ENCODE data around the gene TFF1. TPM values are rescaled to one million over a fixed set of nuclear protein-coding genes. Genes with fewer than 3 reads are reported as not detected.

Gene TFF1
- total and polyA plus RNA-seq, 7 experiments from 2014 or later: not detected

- CTCF ChIA-PET: interaction anchor here (0.6 to 3.5 kb wide), 16 partner anchors 11 to 258 kb away, joined by 3 to 32 read pairs (median 4); no protein-coding TSS in a partner anchor
- peaks cover 0 to 16% (median 4%) of the 10 kb centered on the region in 3 experiments for H3K36me3 ChIP-seq (ENCODE audit: control insufficient read depth in 2 of 3, insufficient read depth in 3 of 3, low read length in 3 of 3)
These were observed 37.4 kb upstream of the TFF1 start, which contains the start of gene UBASH3A for GRCh38 chr21:42403611-42404231. UBASH3A (plus strand) TSS chr21:42403902; CDS start chr21:42403946, 44 bp downstream.

GRCh38 chr21:42401820-42402251 lies 35.5 kb upstream of the TFF1 start:
- H3K36me3 Mint-ChIP-seq: peaks cover 7 to 33% (median 18%) of the 10 kb centered on the region in 5 donors
- intact Hi-C loops (cut with micrococcal nuclease): loop anchor here in 1 of 2 donors (5.0 to 10.0 kb wide), 5 partner anchors 40 to 387 kb away; partner anchors contain the start of genes RSPH1, SLC37A1 and ZBTB21
- POLR2A ChIA-PET: interaction anchor here (1.0 to 10.3 kb wide), 6 partner anchors 8 to 63 kb away, joined by 3 to 181 read pairs (median 10); partner anchors contain the start of gene TMPRSS3
- Histone ChIP-seq H3K36me3 (ENCODE audit: control insufficient read depth in 2 of 3, insufficient read depth in 3 of 3, low read length in 3 of 3) (peaks cover 0 to 2% (median under 1%) of the 10 kb centered on the region in 3 experiments), H3K27ac (ENCODE audit: low read depth, low read length) (no peak overlapping the region), H3K4me1 (ENCODE audit: control insufficient read depth in 2 of 2, insufficient read depth in 2 of 2, low read length in 2 of 2) (peaks cover 25 to 48% of the 10 kb centered on the region in 2 donors), H3K9me3 (ENCODE audit: control insufficient read depth in 2 of 3, low read length in 3 of 3) (peaks cover 0 to 6% (median 6%) of the 10 kb centered on the region in 3 experiments), H3K4me3 (ENCODE audit: low read length) (no peak overlapping the region), H3K27me3 (ENCODE audit: control insufficient read depth in 2 of 2, insufficient read depth in 2 of 2, low read length in 2 of 2) (no peaks in the 10 kb centered on the region)
- peaks cover 40 to 72% (median 68%) of the 10 kb centered on the region in 7 donors for H3K4me1 Mint-ChIP-seq
- peaks cover 0 to 13% (median 6%) of the 10 kb centered on the region in 11 donors for H3K9me3 Mint-ChIP-seq
- H3K27ac Mint-ChIP-seq: peak overlapping the region; percentile 44 to 92 (median 83)
- DNase-seq (no peak), ATAC-seq (no peak)
- H3K27me3 Mint-ChIP-seq: no peaks in the 10 kb centered on the region
- CTCF ChIA-PET: interaction anchor here (0.7 to 1.3 kb wide), 2 partner anchors 23 to 89 kb away, joined by 3 read pairs; no protein-coding TSS in a partner anchor
- peak overlapping the region; percentile 12 to 82 (median 64) for H3K4me3 Mint-ChIP-seq

More at GRCh38 chr21:42403611-42404231, 37.4 kb upstream of the TFF1 start, which contains the start of gene UBASH3A:
- peak within 1 kb of the TSS; percentile 66 for H3K4me3 ChIP-seq (ENCODE audit: low read length)
- peaks cover 0 to 6% (median 6%) of the 10 kb centered on the region in 3 experiments for H3K9me3 ChIP-seq (ENCODE audit: control insufficient read depth in 2 of 3, low read length in 3 of 3)
- POLR2A ChIA-PET: interaction anchor here (0.9 to 10.3 kb wide), 21 partner anchors 9 to 166 kb away, joined by 3 to 181 read pairs (median 6); partner anchors contain the start of gene TMPRSS3
- no peaks in the 10 kb centered on the region for H3K27me3 ChIP-seq (ENCODE audit: control insufficient read depth in 2 of 2, insufficient read depth in 2 of 2, low read length in 2 of 2)
- Mint-ChIP-seq H3K9me3 (peaks cover 0 to 13% (median 6%) of the 10 kb centered on the region in 11 donors), H3K27ac (peak within 1 kb of the TSS; percentile 28 to 99 (median 91)), H3K4me1 (peaks cover 40 to 73% (median 68%) of the 10 kb centered on the region in 7 donors), H3K4me3 (peak within 1 kb of the TSS; percentile 82 to 99 (median 94)), H3K27me3 (no peaks in the 10 kb centered on the region), H3K36me3 (peaks cover 7 to 44% (median 28%) of the 10 kb centered on the region in 5 donors)
- ATAC-seq (peak; percentile 82), DNase-seq (peak; percentile 16 to 87 (median 80))
- peak within 1 kb of the TSS; percentile 89 for H3K27ac ChIP-seq (ENCODE audit: low read depth, low read length)
- intact Hi-C loops (cut with micrococcal nuclease): loop anchor here (1.0 to 10.0 kb wide), 11 partner anchors 10 to 389 kb away; partner anchors contain the start of genes RSPH1 (in 1 of the 2), SLC37A1 (in 1 of the 2) and ZBTB21 (in 1 of the 2)
- H3K4me1 ChIP-seq (ENCODE audit: control insufficient read depth in 2 of 2, insufficient read depth in 2 of 2, low read length in 2 of 2): peaks cover 42 to 50% of the 10 kb centered on the region in 2 donors

- peaks cover 21 to 42% of the 10 kb centered on the region in 2 donors for H3K4me1 ChIP-seq (ENCODE audit: control insufficient read depth in 2 of 2, insufficient read depth in 2 of 2, low read length in 2 of 2)
- peaks cover 0 to 6% (median 6%) of the 10 kb centered on the region in 3 experiments for H3K9me3 ChIP-seq (ENCODE audit: control insufficient read depth in 2 of 3, low read length in 3 of 3)
- Mint-ChIP-seq H3K4me3 (peak overlapping the region in 4 of 10 donors; percentile 29 to 82 (median 70)), H3K27ac (peak overlapping the region in 5 of 9 donors; percentile 14 to 88 (median 87)), H3K4me1 (peaks cover 34 to 68% (median 61%) of the 10 kb centered on the region in 7 donors), H3K27me3 (no peaks in the 10 kb centered on the region), H3K36me3 (peaks cover 6 to 26% (median 12%) of the 10 kb centered on the region in 5 donors), H3K9me3 (peaks cover 0 to 13% (median 6%) of the 10 kb centered on the region in 11 donors)
- H3K36me3 ChIP-seq (ENCODE audit: control insufficient read depth in 2 of 3, insufficient read depth in 3 of 3, low read length in 3 of 3): no peaks in the 10 kb centered on the region
- no peak overlapping the region for H3K4me3 ChIP-seq (ENCODE audit: low read length)
- ChIA-PET POLR2A (interaction anchor here (1.0 to 10.3 kb wide), 4 partner anchors 7 to 63 kb away, joined by 3 to 181 read pairs (median 42); partner anchors contain the start of gene TMPRSS3), CTCF (interaction anchor here (0.7 to 1.0 kb wide), 2 partner anchors 38 to 90 kb away, joined by 3 read pairs; no protein-coding TSS in a partner anchor)
- ATAC-seq (no peak), DNase-seq (no peak)
- no peak overlapping the region for H3K27ac ChIP-seq (ENCODE audit: low read depth, low read length)
- intact Hi-C loops (cut with micrococcal nuclease): loop anchor here in 1 of 2 donors (5.0 to 10.0 kb wide), 5 partner anchors 39 to 386 kb away; partner anchors contain the start of genes RSPH1, SLC37A1 and ZBTB21
- no peaks in the 10 kb centered on the region for H3K27me3 ChIP-seq (ENCODE audit: control insufficient read depth in 2 of 2, insufficient read depth in 2 of 2, low read length in 2 of 2)
These were observed 34.8 kb upstream of the TFF1 start for GRCh38 chr21:42401154-42401553.

GRCh38 chr21:42400525-42400924 lies 34.2 kb upstream of the TFF1 start:
- H3K36me3 Mint-ChIP-seq: peaks cover 6 to 25% (median 9%) of the 10 kb centered on the region in 5 donors
- intact Hi-C loops (cut with micrococcal nuclease): loop anchor here in 1 of 2 donors (5.0 to 10.0 kb wide), 5 partner anchors 38 to 386 kb away; partner anchors contain the start of genes RSPH1, SLC37A1 and ZBTB21
- peak overlapping the region in 4 of 10 donors; percentile 18 to 37 (median 32) for H3K4me3 Mint-ChIP-seq
- DNase-seq (peak in 1 of 9 donors; percentile 54), ATAC-seq (no peak)
- no peaks in the 10 kb centered on the region for H3K27me3 Mint-ChIP-seq
- peaks cover 21 to 42% of the 10 kb centered on the region in 2 donors for H3K4me1 ChIP-seq (ENCODE audit: control insufficient read depth in 2 of 2, insufficient read depth in 2 of 2, low read length in 2 of 2)
- no peaks in the 10 kb centered on the region for H3K27me3 ChIP-seq (ENCODE audit: control insufficient read depth in 2 of 2, insufficient read depth in 2 of 2, low read length in 2 of 2)
- H3K27ac ChIP-seq (ENCODE audit: low read depth, low read length): no peak overlapping the region
- H3K27ac Mint-ChIP-seq: peak overlapping the region in 5 of 9 donors; percentile 8 to 87 (median 32)
- H3K9me3 Mint-ChIP-seq: peaks cover 0 to 13% (median 6%) of the 10 kb centered on the region in 11 donors
- ChIA-PET CTCF (interaction anchor here (0.8 to 1.0 kb wide), 2 partner anchors 38 to 64 kb away, joined by 3 read pairs; no protein-coding TSS in a partner anchor), POLR2A (interaction anchor here (0.6 to 10.3 kb wide), 5 partner anchors 7 to 64 kb away, joined by 3 to 181 read pairs (median 3); partner anchors contain the start of gene TMPRSS3)
- peaks cover 0 to 6% (median 6%) of the 10 kb centered on the region in 3 experiments for H3K9me3 ChIP-seq (ENCODE audit: control insufficient read depth in 2 of 3, low read length in 3 of 3)
- H3K4me3 ChIP-seq (ENCODE audit: low read length): no peak overlapping the region
- H3K36me3 ChIP-seq (ENCODE audit: control insufficient read depth in 2 of 3, insufficient read depth in 3 of 3, low read length in 3 of 3): no peaks in the 10 kb centered on the region
- H3K4me1 Mint-ChIP-seq: peaks cover 32 to 71% (median 61%) of the 10 kb centered on the region in 7 donors

- DNase-seq (no peak), ATAC-seq (no peak)
- CTCF ChIA-PET: interaction anchor here (0.6 to 1.5 kb wide), 3 partner anchors 17 to 137 kb away, joined by 3 to 4 read pairs (median 3); no protein-coding TSS in a partner anchor
- POLR2A ChIA-PET: interaction anchor here (0.6 to 10.3 kb wide), 8 partner anchors 10 to 1028 kb away, joined by 3 to 181 read pairs (median 4); no protein-coding TSS in a partner anchor
- Histone ChIP-seq H3K36me3 (ENCODE audit: control insufficient read depth in 2 of 3, insufficient read depth in 3 of 3, low read length in 3 of 3) (no peaks in the 10 kb centered on the region), H3K27ac (ENCODE audit: low read depth, low read length) (peak overlapping the region; percentile 46), H3K4me1 (ENCODE audit: control insufficient read depth in 2 of 2, insufficient read depth in 2 of 2, low read length in 2 of 2) (peaks cover 23 to 43% of the 10 kb centered on the region in 2 donors), H3K27me3 (ENCODE audit: control insufficient read depth in 2 of 2, insufficient read depth in 2 of 2, low read length in 2 of 2) (no peaks in the 10 kb centered on the region), H3K4me3 (ENCODE audit: low read length) (no peak overlapping the region), H3K9me3 (ENCODE audit: control insufficient read depth in 2 of 3, low read length in 3 of 3) (peaks cover 0 to 6% (median 6%) of the 10 kb centered on the region in 3 experiments)
- Mint-ChIP-seq H3K4me3 (peak overlapping the region in 8 of 10 donors; percentile 7 to 62 (median 40)), H3K27me3 (no peaks in the 10 kb centered on the region), H3K27ac (peak overlapping the region; percentile 8 to 91 (median 78)), H3K4me1 (peaks cover 32 to 81% (median 63%) of the 10 kb centered on the region in 7 donors), H3K36me3 (peaks cover 6 to 15% (median 7%) of the 10 kb centered on the region in 5 donors), H3K9me3 (peaks cover 0 to 11% (median 6%) of the 10 kb centered on the region in 11 donors)
- intact Hi-C loops (cut with micrococcal nuclease): loop anchor here in 1 of 2 donors (5.0 kb wide), 1 partner anchor 64 kb away; no protein-coding TSS in a partner anchor
These were observed 32.2 kb upstream of the TFF1 start for GRCh38 chr21:42398436-42399028.
